OCI-LY1 (cell line): ENCODE results near the gene PNPLA5.

Source experiments
- EZH2 ChIP-seq: fragments of 200-600 bp; sonication (generic), shearing (Covaris generic); IDR thresholded peaks from 2 replicates; pipeline ENCODE4 v1.8.0; 2017; ENCODE audit warnings: borderline replicate concordance, mixed run types, mild to moderate bottlenecking, antibody characterized with exemption, low read length, moderate library complexity, mixed read lengths
- TF ChIP-seq, protein P1 (sequence below): fragments of 200-600 bp; sonication (generic), shearing (Covaris generic); IDR thresholded peaks from 2 replicates; pipeline ENCODE4 v1.5.1; 2017; ENCODE audit warnings: mild to moderate bottlenecking, antibody characterized with exemption, low read length, moderate library complexity, mixed read lengths

DNA sequence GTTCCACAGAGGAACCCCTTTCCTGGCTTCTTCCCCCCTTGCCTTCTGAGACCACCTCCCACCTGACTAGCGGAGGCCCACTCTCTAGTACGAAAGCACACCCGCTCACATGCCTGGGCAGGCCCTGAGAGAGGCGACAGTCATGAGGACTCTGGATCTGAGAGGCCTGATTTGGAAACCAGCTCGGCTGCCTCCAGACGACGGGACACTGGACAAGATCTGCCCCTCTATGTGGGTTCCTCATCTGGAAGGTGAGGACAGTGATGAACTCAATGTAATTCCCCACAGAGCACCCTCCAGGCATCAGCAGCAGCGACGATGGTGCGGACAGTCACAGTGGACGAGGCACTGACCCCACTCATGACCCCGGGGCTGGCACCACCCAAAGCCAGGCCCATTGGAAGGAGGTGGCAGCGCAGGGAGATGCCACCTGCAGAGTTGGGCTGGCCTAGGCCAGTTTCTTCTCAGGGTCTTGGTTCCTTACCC is 37.0 kb downstream of the PNPLA5 start:
- TF ChIP-seq, protein P1, sequence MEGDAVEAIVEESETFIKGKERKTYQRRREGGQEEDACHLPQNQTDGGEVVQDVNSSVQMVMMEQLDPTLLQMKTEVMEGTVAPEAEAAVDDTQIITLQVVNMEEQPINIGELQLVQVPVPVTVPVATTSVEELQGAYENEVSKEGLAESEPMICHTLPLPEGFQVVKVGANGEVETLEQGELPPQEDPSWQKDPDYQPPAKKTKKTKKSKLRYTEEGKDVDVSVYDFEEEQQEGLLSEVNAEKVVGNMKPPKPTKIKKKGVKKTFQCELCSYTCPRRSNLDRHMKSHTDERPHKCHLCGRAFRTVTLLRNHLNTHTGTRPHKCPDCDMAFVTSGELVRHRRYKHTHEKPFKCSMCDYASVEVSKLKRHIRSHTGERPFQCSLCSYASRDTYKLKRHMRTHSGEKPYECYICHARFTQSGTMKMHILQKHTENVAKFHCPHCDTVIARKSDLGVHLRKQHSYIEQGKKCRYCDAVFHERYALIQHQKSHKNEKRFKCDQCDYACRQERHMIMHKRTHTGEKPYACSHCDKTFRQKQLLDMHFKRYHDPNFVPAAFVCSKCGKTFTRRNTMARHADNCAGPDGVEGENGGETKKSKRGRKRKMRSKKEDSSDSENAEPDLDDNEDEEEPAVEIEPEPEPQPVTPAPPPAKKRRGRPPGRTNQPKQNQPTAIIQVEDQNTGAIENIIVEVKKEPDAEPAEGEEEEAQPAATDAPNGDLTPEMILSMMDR = no peak
- TF ChIP-seq EZH2 = no peak
